Kidney epithelial cell (primary cell): Measurements from ENCODE around the gene USP6NL. TPM values are rescaled to one million over a fixed set of nuclear protein-coding genes. Genes with fewer than 3 reads are reported as not detected.

Source experiments
- DNase-seq: peaks from one replicate; pipeline ENCODE4 v3.0.0-alpha.2; 2010; ENCODE audit warnings: low read depth
- H3K27me3 ChIP-seq: 2 replicates; pipeline ENCODE4 v1.6.0; 2011; ENCODE audit warnings: low read length; ENCODE audit not compliant: control insufficient read depth, insufficient read depth
- H3K36me3 ChIP-seq: 2 replicates; pipeline ENCODE4 v1.5.1; 2011; ENCODE audit warnings: low read length; ENCODE audit not compliant: control insufficient read depth, insufficient read depth
- H3K4me3 ChIP-seq: 2 replicates; pipeline ENCODE4 v1.5.1; 2011; ENCODE audit warnings: low read depth, mild to moderate bottlenecking, control low read depth, low read length
- total RNA-seq: library from RNA; depleted of rRNA; stranded (reverse); fragments of >200 nt; gene quantifications from 2 replicates; pipeline ENCODE4 v1.2.3, GENCODE V29; 2015
- TF ChIP-seq, protein P1 (sequence below): IDR thresholded peaks from 2 replicates; pipeline ENCODE4 v1.5.1; 2011; ENCODE audit warnings: mild to moderate bottlenecking, moderate library complexity, low read length, control low read depth, inconsistent platforms; ENCODE audit not compliant: insufficient read depth, poor library complexity, severe bottlenecking

USP6NL gene
- total RNA-seq, 1 donor from 2014 or later: 21.2 TPM

DNA sequence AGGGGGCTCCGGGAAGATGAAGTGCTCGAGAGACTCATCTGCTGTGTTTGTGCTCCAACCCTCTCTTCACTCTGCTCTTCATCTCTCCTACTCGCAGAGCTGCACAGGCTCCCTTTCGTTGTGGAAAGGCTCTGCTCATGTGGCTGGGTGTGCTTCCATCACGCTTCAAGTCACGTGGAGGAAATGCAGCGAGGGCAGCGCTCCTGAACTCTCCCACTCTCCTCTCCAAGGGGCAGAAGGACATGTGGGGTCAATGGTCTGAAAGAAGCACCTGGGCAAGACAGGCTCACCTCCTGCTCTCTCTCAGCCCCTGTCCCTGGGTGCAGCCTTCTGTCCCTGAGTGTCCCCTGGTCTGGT, 72.6 kb downstream of the USP6NL start:
- TF ChIP-seq, protein P1, sequence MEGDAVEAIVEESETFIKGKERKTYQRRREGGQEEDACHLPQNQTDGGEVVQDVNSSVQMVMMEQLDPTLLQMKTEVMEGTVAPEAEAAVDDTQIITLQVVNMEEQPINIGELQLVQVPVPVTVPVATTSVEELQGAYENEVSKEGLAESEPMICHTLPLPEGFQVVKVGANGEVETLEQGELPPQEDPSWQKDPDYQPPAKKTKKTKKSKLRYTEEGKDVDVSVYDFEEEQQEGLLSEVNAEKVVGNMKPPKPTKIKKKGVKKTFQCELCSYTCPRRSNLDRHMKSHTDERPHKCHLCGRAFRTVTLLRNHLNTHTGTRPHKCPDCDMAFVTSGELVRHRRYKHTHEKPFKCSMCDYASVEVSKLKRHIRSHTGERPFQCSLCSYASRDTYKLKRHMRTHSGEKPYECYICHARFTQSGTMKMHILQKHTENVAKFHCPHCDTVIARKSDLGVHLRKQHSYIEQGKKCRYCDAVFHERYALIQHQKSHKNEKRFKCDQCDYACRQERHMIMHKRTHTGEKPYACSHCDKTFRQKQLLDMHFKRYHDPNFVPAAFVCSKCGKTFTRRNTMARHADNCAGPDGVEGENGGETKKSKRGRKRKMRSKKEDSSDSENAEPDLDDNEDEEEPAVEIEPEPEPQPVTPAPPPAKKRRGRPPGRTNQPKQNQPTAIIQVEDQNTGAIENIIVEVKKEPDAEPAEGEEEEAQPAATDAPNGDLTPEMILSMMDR: no peak
- Histone ChIP-seq H3K27me3 (no peaks in the 10 kb centered on the region), H3K4me3 (no peak overlapping the region), H3K36me3 (peaks cover 3% of the 10 kb centered on the region)
- DNase-seq: no peak

DNA sequence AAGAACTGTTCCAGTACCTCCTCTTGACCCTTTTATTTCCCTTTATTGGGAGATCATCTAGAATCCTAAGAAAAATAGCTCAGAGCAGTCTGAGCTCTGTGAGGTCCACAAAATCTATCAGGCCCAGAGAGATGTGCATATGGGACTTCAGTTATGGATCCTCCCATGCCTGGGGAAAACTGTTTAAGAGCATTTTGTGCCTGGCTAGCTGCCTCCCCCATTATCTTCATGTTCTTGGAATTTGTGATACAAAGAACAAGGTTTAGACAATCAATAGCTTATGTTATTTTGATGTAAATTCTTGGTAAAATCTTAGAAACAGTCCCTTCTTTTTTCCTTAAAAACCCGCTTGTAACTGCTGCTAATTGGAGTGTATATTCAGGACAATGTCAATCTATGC, 75.2 kb downstream of the USP6NL start:
- Histone ChIP-seq H3K27me3 (no peaks in the 10 kb centered on the region), H3K4me3 (no peak overlapping the region)
- TF ChIP-seq, protein P1: no peak

DNA sequence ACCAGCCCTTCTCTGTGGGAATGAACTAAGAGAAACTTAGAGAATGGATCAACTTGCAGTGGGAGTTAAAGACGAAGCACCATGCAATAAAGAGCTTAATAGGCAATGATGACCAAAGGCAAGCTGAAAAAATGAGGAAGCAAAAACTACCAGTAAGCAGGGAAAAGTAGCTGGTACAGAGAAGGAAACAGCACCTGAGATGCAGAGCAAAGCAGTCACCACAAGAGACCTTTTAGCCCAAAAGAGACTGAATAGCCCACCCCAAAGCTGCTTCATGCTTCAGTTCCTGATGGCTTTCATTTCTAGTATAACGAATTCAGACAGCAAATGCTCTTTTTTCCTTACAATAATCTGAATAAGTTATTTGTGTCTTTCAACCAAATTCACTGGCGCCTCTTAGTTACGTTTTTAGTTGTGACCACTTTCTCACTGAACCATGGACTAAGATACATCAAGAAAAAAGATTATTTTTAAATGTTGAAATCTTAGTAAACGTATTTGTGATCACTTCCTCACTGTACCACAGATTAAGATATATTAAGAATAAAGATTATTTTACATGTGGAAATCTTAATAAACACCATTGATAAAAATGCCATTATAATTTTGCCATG, 76.0 kb downstream of the USP6NL start:
- no peak overlapping the region for H3K4me3 ChIP-seq

More for the DNA sequence above, 75.2 kb downstream of the USP6NL start:
- peaks cover 3% of the 10 kb centered on the region for H3K36me3 ChIP-seq
- no peak for DNase-seq

DNA sequence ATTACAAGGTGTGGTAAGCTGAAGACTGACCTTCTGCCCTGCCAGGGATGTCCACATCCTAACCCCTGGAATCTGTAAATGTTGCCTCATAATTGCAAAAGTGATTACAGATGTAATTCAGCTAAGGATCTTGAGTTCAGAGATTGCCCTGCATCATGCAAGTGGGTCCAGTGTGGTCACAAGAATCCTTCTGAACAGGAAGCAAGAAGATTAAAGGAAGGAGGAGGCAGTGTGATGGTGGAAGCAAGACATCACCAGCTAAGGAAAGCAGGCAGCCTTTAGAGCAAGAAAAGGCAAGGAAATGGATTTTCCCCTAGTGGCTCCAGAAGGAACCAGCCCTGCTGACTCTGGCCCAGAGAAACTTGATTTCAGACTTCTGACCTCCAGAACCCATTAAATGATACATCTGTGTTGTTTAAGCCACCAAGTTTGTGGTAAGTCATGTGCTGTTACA, 78.1 kb downstream of the USP6NL start:
- DNase-seq: no peak
- TF ChIP-seq, protein P1: no peak
- H3K36me3 ChIP-seq: no peaks in the 10 kb centered on the region
- H3K27me3 ChIP-seq: no peaks in the 10 kb centered on the region
- H3K4me3 ChIP-seq: no peak overlapping the region

More for the DNA sequence above, 76.0 kb downstream of the USP6NL start:
- Histone ChIP-seq H3K36me3 (peaks cover 3% of the 10 kb centered on the region), H3K27me3 (no peaks in the 10 kb centered on the region)
- no peak for DNase-seq
- TF ChIP-seq, protein P1: no peak

DNA sequence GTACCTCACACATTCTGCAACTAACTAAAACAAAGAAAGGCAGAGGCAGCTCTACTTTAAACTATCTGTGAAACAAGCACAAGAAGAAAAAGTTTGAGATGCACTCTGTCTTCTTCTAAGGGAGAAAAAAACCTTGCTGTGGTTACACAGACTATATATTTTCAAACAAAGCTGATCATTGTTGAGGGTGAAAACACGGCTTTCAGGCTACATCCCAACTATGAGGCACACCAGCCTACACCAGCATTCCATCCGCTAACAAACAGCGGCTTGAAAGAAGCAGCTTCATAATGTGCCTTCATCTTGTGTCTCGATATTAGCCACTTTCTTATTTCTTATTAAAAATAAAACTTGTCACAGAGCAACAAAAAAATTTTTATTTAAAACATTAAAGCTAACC, 79.1 kb downstream of the USP6NL start:
- no peak for DNase-seq
- Histone ChIP-seq H3K27me3 (no peaks in the 10 kb centered on the region), H3K36me3 (no peaks in the 10 kb centered on the region), H3K4me3 (no peak overlapping the region)
- TF ChIP-seq, protein P1: no peak

DNA sequence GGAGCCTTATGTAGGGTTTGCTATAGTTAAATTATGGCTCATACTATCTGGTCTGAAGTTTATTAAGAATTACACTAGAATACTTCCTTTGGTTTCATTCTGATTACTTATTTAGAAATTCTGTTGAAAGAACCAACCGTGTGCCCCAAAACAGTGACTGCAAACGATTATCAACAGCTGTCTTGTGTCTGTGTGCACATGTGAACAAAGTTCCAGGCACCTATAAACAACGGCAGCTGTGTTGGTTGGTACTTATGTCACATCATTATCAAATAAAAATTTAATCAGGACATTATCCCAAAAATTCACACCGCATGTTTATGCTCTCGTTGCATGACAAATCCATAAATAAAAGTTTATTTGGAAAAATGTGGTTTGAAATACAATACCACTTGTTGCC, 80.6 kb downstream of the USP6NL start:
- DNase-seq: no peak
- TF ChIP-seq, protein P1: no peak
- no peaks in the 10 kb centered on the region for H3K36me3 ChIP-seq

More for the DNA sequence above, 80.6 kb downstream of the USP6NL start:
- Histone ChIP-seq H3K27me3 (no peaks in the 10 kb centered on the region), H3K4me3 (no peak overlapping the region)
